ENCODE results near the gene ARSK.

The ARSK gene

DNA sequence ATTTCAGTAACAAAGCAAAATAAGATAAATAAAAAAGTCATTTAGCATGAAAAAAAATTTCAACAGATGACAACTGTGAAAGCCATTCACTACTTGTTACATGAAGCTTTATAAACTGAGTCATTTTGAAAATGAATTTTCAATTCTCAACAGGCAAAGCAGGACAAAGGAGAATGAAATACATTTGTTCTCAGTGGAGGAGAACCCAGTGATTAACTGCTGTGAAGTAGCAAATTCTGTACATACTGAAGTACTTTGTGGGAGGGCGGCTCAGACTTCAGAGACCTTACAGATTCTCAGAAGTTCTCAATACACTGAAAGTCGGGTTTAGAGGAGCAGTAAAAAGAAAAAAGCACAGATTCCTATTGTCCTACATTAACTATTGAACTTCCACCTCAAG is 21.8 kb upstream of the ARSK start:
- DNase-seq (ENCODE audit: low read depth) = no peak
- TF ChIP-seq, protein P1, sequence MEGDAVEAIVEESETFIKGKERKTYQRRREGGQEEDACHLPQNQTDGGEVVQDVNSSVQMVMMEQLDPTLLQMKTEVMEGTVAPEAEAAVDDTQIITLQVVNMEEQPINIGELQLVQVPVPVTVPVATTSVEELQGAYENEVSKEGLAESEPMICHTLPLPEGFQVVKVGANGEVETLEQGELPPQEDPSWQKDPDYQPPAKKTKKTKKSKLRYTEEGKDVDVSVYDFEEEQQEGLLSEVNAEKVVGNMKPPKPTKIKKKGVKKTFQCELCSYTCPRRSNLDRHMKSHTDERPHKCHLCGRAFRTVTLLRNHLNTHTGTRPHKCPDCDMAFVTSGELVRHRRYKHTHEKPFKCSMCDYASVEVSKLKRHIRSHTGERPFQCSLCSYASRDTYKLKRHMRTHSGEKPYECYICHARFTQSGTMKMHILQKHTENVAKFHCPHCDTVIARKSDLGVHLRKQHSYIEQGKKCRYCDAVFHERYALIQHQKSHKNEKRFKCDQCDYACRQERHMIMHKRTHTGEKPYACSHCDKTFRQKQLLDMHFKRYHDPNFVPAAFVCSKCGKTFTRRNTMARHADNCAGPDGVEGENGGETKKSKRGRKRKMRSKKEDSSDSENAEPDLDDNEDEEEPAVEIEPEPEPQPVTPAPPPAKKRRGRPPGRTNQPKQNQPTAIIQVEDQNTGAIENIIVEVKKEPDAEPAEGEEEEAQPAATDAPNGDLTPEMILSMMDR (IDR thresholded peaks at IDR 0.05; ENCODE audit: control insufficient read depth, insufficient read depth, low read depth, low read length, missing control alignments) = no peak
- H3K4me3 ChIP-seq (ENCODE audit: control insufficient read depth, low read depth, low read length) = no peak overlapping the region

DNA sequence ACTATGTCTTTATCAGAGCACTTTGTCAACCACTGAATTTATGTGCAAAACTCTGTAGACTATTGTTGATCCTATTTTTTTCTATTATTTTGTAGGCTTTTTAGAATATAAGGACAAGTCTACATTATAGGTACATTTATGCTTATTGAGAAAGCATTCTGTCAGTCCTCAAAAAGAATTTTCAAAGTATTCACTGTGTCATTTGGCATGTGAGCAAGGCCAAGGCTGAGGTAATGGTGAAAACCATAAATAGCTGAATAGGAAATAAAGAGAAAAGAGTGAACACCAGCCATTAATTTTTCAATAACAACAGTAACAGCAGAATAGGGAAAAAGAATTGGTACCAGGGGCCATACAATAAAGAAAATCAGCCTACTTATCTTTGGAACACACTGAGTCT is 21.1 kb upstream of the ARSK start:
- TF ChIP-seq, protein P1 (IDR thresholded peaks at IDR 0.05; ENCODE audit: control insufficient read depth, insufficient read depth, low read depth, low read length, missing control alignments) = no peak
- DNase-seq (ENCODE audit: low read depth) = no peak
- H3K4me3 ChIP-seq (ENCODE audit: control insufficient read depth, low read depth, low read length) = no peak overlapping the region

DNA sequence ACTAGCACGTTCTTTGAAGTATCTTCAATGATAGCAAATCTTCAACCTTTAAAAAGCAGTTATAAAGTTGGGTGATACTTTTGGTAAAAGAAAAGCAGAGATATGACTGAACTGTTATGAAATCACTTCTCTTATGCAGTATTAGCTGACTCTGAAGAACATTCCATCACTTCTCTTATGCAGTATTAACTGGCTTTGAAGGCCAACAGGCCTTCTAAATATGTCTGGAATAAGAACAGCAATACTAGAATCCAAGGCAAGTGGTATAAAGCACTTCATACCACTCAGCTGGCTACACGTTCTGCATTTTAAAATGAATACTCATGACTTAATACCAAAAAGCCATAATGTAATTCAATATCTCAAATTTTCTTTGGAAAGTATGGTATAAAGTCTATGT is 17.4 kb upstream of the ARSK start:
- TF ChIP-seq, protein P1 (IDR thresholded peaks at IDR 0.05; ENCODE audit: control insufficient read depth, insufficient read depth, low read depth, low read length, missing control alignments) = no peak
- no peak for DNase-seq (ENCODE audit: low read depth)
- no peak overlapping the region for H3K4me3 ChIP-seq (ENCODE audit: control insufficient read depth, low read depth, low read length)

DNA sequence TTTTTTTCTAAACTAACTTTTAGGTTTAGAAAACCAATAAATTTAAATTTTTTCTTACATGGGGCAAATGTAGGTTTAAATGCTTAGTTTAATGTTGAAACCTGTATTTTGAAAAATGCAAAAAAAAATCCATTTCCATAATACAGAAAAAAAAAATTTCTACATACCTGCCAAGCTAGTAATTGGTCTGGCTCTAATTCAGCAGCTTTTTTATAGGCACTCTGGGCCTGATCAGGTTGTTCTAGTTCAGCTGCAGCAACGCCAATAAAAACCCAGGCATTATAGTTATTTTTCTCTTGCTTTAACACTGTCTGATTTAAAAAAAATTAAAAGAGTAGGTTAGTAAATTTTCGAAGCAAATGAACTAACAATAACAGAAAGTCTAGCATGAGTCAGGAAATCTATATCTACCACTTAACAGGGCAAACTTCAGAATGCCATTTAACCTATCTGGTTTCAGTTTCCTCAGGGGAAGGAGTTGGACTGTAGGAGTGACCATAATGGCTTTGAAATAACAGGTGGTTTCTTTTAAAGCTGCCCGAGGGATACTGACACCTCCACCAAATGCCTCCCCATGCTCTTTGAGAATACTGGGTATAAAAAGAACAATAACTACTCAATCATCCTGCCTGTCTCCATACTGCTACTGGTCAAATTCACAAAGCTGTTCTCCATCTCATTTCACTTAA is 11.7 kb upstream of the ARSK start:
- no peak for DNase-seq (ENCODE audit: low read depth)
- H3K4me3 ChIP-seq (ENCODE audit: control insufficient read depth, low read depth, low read length) = no peak overlapping the region
- TF ChIP-seq, protein P1 (IDR thresholded peaks at IDR 0.05; ENCODE audit: control insufficient read depth, insufficient read depth, low read depth, low read length, missing control alignments) = no peak

DNA sequence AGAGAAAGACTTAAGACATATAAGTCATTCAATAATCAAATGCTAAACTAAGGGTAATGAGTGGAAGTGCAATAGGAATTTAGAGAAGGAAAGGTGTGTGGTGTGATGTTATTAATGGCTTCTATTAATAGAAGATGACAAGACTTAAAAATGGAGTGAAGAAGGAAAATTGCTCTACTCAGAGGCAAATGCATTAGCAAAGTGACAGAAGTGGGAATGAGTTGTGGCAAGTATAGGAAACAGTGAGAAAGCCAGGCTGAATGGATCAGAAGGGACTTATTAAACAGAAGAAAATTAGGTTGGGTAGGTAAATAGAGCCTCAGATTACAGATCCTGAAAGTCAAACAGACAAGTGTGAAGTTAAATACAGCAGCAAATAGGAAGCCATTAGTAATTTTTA is 5.9 kb upstream of the ARSK start:
- TF ChIP-seq, protein P1 (IDR thresholded peaks at IDR 0.05; ENCODE audit: control insufficient read depth, insufficient read depth, low read depth, low read length, missing control alignments) = no peak
- no peak overlapping the region for H3K4me3 ChIP-seq (ENCODE audit: control insufficient read depth, low read depth, low read length)
- no peak for DNase-seq (ENCODE audit: low read depth)

DNA sequence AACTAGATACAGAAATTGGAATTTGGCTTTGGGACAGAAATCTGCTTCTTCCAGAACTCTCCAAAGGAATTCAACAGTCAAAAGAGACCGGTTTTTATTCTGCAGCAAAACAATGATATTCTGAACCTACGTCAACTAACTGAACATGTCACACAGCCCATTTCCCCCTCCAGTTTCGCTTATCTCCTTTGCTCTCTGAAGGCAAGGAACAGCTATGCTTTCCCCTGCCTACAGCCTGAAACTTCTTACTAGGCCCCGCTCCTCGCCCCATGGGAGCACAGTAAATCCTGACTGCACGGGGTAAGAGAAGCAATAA is 612 bp upstream of the ARSK start:
- no peak for DNase-seq (ENCODE audit: low read depth)
- H3K4me3 ChIP-seq (ENCODE audit: control insufficient read depth, low read depth, low read length) = peak overlapping the region; percentile 89
- TF ChIP-seq, protein P1 (IDR thresholded peaks at IDR 0.05; ENCODE audit: control insufficient read depth, insufficient read depth, low read depth, low read length, missing control alignments) = no peak

DNA sequence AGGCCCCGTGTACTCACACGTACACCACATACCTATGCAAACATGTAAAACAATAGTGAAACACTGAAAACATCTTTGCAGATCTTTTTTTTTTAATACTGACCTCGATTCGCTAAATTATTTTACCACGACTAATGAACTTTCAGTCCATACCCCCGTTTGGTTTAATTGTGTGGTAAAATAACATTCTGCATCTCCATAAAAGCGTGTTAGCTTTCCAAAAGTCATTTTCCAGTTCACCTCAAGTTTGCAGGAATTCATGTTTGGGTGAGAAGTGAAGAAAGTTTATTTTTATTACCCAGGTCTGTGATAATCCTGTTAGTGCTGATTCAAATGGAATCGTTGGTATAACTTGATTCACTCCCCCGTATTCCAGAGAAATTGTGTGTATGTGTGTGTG is 652 bp downstream of the ARSK start:
- TF ChIP-seq, protein P1 (IDR thresholded peaks at IDR 0.05; ENCODE audit: control insufficient read depth, insufficient read depth, low read depth, low read length, missing control alignments) = no peak
- peak overlapping the region; percentile 89 for H3K4me3 ChIP-seq (ENCODE audit: control insufficient read depth, low read depth, low read length)
- no peak for DNase-seq (ENCODE audit: low read depth)

Measured in AG09309 (cell line).